22Rv1 (cell line): ENCODE data around the gene UTY.

Source experiments
- ZFX ChIP-seq: fragments of 450-650 bp; IDR thresholded peaks from 2 replicates; pipeline ENCODE4 v1.6.1; 2017; ENCODE audit warnings: antibody characterized with exemption, borderline replicate concordance
- TF ChIP-seq, protein P1 (sequence below): fragments of 450-650 bp; IDR thresholded peaks from 2 replicates; pipeline ENCODE4 v1.5.1; 2017; ENCODE audit warnings: mild to moderate bottlenecking

DNA sequence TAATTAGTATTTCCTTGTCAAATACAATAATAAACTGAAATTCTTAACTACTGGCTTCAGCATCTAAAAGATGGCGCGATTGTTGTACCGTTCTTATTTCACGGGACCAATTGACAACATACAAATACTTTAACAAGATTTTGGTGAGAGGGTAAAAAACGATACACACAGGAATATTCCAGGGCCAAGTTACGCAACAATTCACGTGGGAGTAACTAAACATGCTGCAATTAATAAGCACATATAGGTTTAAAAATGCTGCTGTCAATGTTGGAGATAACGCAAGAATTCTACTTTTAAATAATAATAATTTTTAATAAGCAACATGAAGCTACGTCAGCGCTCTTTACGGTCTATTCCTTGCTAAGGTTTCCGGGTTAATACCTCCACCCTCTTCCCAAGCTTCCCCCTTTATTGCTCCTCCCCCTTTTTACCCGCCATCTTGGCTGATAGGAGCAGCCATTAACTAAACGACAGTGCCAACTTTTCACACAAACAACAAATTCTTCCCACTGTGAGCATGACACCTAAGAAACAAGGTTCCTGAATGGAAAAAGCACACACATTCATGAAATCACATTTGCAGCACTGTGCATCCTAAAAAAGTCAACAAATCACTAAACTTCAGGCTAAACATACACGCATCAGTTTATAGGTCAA, 1.6 kb downstream of the UTY start:
- TF ChIP-seq, protein P1, sequence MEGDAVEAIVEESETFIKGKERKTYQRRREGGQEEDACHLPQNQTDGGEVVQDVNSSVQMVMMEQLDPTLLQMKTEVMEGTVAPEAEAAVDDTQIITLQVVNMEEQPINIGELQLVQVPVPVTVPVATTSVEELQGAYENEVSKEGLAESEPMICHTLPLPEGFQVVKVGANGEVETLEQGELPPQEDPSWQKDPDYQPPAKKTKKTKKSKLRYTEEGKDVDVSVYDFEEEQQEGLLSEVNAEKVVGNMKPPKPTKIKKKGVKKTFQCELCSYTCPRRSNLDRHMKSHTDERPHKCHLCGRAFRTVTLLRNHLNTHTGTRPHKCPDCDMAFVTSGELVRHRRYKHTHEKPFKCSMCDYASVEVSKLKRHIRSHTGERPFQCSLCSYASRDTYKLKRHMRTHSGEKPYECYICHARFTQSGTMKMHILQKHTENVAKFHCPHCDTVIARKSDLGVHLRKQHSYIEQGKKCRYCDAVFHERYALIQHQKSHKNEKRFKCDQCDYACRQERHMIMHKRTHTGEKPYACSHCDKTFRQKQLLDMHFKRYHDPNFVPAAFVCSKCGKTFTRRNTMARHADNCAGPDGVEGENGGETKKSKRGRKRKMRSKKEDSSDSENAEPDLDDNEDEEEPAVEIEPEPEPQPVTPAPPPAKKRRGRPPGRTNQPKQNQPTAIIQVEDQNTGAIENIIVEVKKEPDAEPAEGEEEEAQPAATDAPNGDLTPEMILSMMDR = no peak
- TF ChIP-seq ZFX = no peak
